Measurements from ENCODE around the gene DMRTB1. TPM values are rescaled to one million over a fixed set of nuclear protein-coding genes. Genes with fewer than 3 reads are reported as not detected.

The DMRTB1 gene
- total and polyA plus RNA-seq, 2 experiments from 2014 or later, result not detected

GRCh38 chr1:53501065-53502005 is 42.1 kb downstream of the DMRTB1 start:
- H3K4me1 ChIP-seq (ENCODE audit: insufficient read depth), result peaks cover 42% of the 10 kb centered on the region
- peak overlapping the region; percentile 68 for H3K4me2 ChIP-seq
- H3K27me3 ChIP-seq, result no peaks in the 10 kb centered on the region
- DNase-seq (ENCODE audit: low spot score), result no peak
- no peaks in the 10 kb centered on the region for H3K9me2 ChIP-seq (replicated peaks; ENCODE audit: insufficient read depth)
- H3K27ac ChIP-seq, result peak overlapping the region; percentile 43
- H3K79me2 ChIP-seq, result no peaks in the 10 kb centered on the region
- H4K20me1 ChIP-seq (ENCODE audit: insufficient read depth, poor library complexity, severe bottlenecking), result no peaks in the 10 kb centered on the region
- H3K4me3 ChIP-seq, result no peak overlapping the region
- WGBS (ENCODE audit: low lambda C conversion rate, missing lambda C conversion rate), result 68% methylated on average over 20 of the region's 21 CpGs
- H3K36me3 ChIP-seq (replicated peaks; ENCODE audit: insufficient read depth, low read depth), result no peaks in the 10 kb centered on the region
- H2AFZ ChIP-seq, result no peak overlapping the region
- TF ChIP-seq, protein P1, sequence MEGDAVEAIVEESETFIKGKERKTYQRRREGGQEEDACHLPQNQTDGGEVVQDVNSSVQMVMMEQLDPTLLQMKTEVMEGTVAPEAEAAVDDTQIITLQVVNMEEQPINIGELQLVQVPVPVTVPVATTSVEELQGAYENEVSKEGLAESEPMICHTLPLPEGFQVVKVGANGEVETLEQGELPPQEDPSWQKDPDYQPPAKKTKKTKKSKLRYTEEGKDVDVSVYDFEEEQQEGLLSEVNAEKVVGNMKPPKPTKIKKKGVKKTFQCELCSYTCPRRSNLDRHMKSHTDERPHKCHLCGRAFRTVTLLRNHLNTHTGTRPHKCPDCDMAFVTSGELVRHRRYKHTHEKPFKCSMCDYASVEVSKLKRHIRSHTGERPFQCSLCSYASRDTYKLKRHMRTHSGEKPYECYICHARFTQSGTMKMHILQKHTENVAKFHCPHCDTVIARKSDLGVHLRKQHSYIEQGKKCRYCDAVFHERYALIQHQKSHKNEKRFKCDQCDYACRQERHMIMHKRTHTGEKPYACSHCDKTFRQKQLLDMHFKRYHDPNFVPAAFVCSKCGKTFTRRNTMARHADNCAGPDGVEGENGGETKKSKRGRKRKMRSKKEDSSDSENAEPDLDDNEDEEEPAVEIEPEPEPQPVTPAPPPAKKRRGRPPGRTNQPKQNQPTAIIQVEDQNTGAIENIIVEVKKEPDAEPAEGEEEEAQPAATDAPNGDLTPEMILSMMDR (IDR thresholded peaks at IDR 0.05; ENCODE audit: poor library complexity), result peak; percentile 18
- no peak for TF ChIP-seq EZH2 (IDR thresholded peaks at IDR 0.05; ENCODE audit: borderline replicate concordance)
- H3K9me3 ChIP-seq (ENCODE audit: low read depth), result no peaks in the 10 kb centered on the region

DNA sequence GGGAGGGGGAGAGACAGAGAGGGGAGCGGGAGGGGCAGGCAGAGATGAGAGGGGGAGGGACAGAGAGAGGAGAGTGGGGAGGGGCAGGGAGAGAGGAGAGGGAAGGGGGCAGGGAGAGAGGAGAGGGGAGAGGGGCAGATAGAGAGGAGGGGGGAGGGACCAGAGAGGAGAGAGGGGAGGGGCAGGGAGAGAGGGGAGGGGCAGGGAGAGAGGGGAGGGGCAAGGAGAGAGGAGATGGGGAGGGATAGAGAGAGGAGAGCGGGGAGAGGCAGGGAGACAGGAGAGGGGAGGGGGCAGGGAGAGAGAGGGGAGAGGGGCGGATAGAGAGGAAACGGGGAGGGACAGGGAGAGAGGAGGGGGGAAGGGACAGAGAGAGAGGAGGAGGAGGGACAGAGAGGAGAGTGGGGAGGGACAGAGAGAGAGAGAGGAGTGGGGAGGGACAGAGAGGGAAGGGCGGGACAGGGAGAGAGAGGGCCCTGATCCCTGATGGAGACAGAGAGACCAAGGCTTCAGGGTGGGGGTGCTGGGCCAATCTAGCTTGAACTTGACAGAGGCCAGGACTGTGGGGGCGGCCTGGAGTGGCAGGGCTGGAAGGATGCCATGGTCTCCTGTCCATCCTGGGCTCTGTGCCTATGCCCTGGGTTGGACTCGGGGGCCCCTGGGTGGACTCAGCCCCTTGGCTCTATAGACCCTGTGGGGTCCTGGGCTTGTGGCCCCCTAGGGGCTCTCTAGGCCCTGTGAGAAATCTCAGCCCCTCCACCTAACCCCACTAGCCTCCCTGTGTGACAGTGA is 43.6 kb downstream of the DMRTB1 start:
- H3K9me3 ChIP-seq (ENCODE audit: low read depth), result no peaks in the 10 kb centered on the region
- WGBS (ENCODE audit: low lambda C conversion rate, missing lambda C conversion rate), result 80% methylated on average over 1 of the region's 7 CpGs
- H3K4me1 ChIP-seq (ENCODE audit: insufficient read depth), result peaks cover 42% of the 10 kb centered on the region
- no peaks in the 10 kb centered on the region for H3K36me3 ChIP-seq (replicated peaks; ENCODE audit: insufficient read depth, low read depth)
- peak overlapping the region; percentile 60 for H3K27ac ChIP-seq
- H4K20me1 ChIP-seq (ENCODE audit: insufficient read depth, poor library complexity, severe bottlenecking), result no peaks in the 10 kb centered on the region
- no peaks in the 10 kb centered on the region for H3K27me3 ChIP-seq
- H3K4me3 ChIP-seq, result no peak overlapping the region
- H3K4me2 ChIP-seq, result peak overlapping the region; percentile 35
- H3K9me2 ChIP-seq (replicated peaks; ENCODE audit: insufficient read depth), result no peaks in the 10 kb centered on the region
- no peak overlapping the region for H2AFZ ChIP-seq
- TF ChIP-seq EZH2 (IDR thresholded peaks at IDR 0.05; ENCODE audit: borderline replicate concordance) (no peak), EZH2phosphoT487 (IDR thresholded peaks at IDR 0.05; ENCODE audit: low read depth, severe bottlenecking, unreplicated experiment) (no peak)
- TF ChIP-seq, protein P1 (IDR thresholded peaks at IDR 0.05; ENCODE audit: poor library complexity), result no peak
- peak; percentile 56 for DNase-seq (ENCODE audit: low spot score)
- no peaks in the 10 kb centered on the region for H3K79me2 ChIP-seq

DNA sequence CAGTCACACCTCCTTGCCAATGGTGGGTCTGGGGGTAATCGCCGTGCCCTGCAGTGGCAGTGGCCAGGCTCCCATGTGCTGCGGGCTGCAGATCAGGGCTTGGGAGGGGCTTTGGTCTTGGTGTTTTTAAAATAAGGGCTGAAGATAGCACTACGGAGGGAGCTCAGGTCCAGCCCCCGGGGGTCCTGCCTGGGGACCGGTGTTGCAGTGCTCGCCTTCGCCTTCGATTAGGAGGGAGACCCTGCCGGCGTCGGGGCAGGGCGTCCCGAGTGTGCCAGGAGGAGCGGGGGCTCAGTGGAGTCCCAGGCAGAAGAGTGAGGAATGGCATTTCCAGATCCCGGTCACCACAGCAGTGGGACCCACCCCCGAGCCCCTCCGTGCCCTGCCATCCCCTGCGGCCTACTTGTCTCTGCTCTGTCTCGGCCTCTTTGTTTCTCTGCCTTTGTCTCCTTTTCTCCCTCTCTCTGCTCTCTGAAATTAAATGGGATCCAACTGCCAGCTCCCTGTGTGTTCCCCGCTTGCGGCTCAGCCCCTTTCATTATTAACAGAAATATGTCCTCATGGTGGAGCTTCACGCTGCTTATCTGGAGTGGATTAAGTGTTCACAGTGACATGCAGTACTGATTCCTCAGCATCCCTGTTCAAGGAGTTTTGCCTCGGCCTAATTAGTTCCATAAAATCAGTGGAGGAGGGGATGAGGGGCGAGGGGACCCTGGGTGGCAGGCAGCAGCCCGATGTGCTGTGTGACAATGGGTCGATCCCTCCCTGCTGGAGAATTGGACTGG is 44.4 kb downstream of the DMRTB1 start:
- Histone ChIP-seq H3K9me2 (replicated peaks; ENCODE audit: insufficient read depth) (no peaks in the 10 kb centered on the region), H3K4me3 (no peak overlapping the region), H3K4me1 (ENCODE audit: insufficient read depth) (peaks cover 42% of the 10 kb centered on the region), H3K79me2 (no peaks in the 10 kb centered on the region), H3K27me3 (no peaks in the 10 kb centered on the region), H2AFZ (no peak overlapping the region), H4K20me1 (ENCODE audit: insufficient read depth, poor library complexity, severe bottlenecking) (no peaks in the 10 kb centered on the region), H3K27ac (peak overlapping the region; percentile 60), H3K4me2 (peak overlapping the region; percentile 35), H3K9me3 (ENCODE audit: low read depth) (no peaks in the 10 kb centered on the region), H3K36me3 (replicated peaks; ENCODE audit: insufficient read depth, low read depth) (no peaks in the 10 kb centered on the region)
- TF ChIP-seq, protein P1 (IDR thresholded peaks at IDR 0.05; ENCODE audit: poor library complexity), result no peak
- no peak for TF ChIP-seq EZH2phosphoT487 (IDR thresholded peaks at IDR 0.05; ENCODE audit: low read depth, severe bottlenecking, unreplicated experiment)
- no peak for TF ChIP-seq EZH2 (IDR thresholded peaks at IDR 0.05; ENCODE audit: borderline replicate concordance)
- WGBS (ENCODE audit: low lambda C conversion rate, missing lambda C conversion rate), result 69% methylated on average over 26 of the region's 27 CpGs
- no peak for DNase-seq (ENCODE audit: low spot score)
